ENCODE data around the gene ARCN1. TPM values are rescaled to one million over a fixed set of nuclear protein-coding genes. Genes with fewer than 3 reads are reported as not detected.
A peak's percentile ranks its signal among the peaks of the same experiment; 100 is the strongest.
"Not testable (repeated sequence)": the region's sequence is repeated elsewhere in the genome, so short reads cannot be mapped to it uniquely, and the experiment has no call there.

Gene ARCN1
- total RNA-seq, 5 donors from 2014 or later (not counting 1 experiment from before 2014, with no cell fraction given): 80.6 to 117 (median 111) TPM

DNA sequence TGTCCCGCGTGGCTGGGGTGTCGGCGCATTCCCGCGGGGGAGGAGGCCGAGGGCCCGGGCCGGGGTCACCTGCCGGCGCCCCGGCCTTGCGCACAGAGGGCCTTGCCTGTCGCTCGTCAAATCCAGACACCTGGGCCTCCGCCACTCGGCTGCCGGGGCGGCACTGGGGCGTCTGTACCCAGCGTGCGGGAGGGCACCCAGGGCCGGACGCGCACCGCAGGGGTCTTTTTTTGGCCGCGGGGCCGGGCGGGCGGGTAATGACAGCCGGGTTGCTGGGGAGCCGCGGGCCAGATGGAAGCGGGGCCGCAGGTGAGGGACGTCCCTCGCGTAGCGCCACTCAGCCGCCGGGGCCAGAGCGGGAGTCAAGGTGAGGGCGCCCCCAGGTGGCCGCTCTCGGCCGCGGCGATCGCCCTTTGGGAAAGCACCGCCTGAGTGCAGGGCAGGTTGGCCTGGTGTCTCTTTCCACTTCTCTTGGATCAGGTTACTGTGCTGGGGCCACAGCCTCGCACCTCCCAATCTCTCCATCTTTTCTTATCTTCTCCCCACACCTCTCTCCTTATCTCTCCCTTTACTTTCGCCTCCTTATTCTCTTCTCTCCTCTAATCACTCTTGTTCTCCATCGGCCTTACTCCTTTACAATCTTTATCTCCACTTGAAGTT, 38.7 kb downstream of the ARCN1 start:
- Mint-ChIP-seq H3K4me1 (peaks cover 20 to 31% (median 25%) of the 10 kb centered on the region in 3 donors), H3K36me3 (no peaks in the 10 kb centered on the region), H3K27ac (no peak overlapping the region), H3K4me3 (peak overlapping the region; percentile 61 to 84 (median 68)), H3K27me3 (peaks cover 0 to 18% of the 10 kb centered on the region in 2 donors), H3K9me3 (no peaks in the 10 kb centered on the region)
- no peaks in the 10 kb centered on the region for H3K36me3 ChIP-seq (ENCODE audit: control insufficient read depth in 2 of 2, extremely low read depth in 1 of 2, insufficient read depth in 1 of 2, low read length in 1 of 2)
- no peaks in the 10 kb centered on the region for H3K9me3 ChIP-seq
- ChIA-PET POLR2A (interaction anchor here (0.6 kb wide), 2 partner anchors 28 to 32 kb away, joined by 3 read pairs; no protein-coding TSS in a partner anchor), CTCF (interaction anchor here (0.7 to 3.0 kb wide), 5 partner anchors 10 to 646 kb away, joined by 3 to 23 read pairs (median 4); no protein-coding TSS in a partner anchor)
- peak; percentile 57 to 92 (median 78) for DNase-seq
- H3K27me3 ChIP-seq (replicated peaks in 1 of 2; ENCODE audit: control insufficient read depth in 2 of 2, extremely low read depth in 1 of 2, insufficient read depth in 2 of 2, low read length in 1 of 2): peaks cover 3 to 41% of the 10 kb centered on the region in 2 experiments
- H3K4me1 ChIP-seq (ENCODE audit: control insufficient read depth in 1 of 2, extremely low read depth in 1 of 2, insufficient read depth in 2 of 2, low read length in 2 of 2): peaks cover 14 to 41% of the 10 kb centered on the region in 2 experiments
- no peak overlapping the region for H3K27ac ChIP-seq (ENCODE audit: low read length)
- H3K4me3 ChIP-seq (ENCODE audit: control insufficient read depth in 1 of 2, extremely low read depth in 1 of 2, low read length in 1 of 2): peak overlapping the region; percentile 46 to 49
- WGBS (ENCODE audit: insufficient coverage): 1% methylated on average over 52 of the region's 54 CpGs
- peak; percentile 51 to 63 (median 54) for ATAC-seq (replicated peaks in 1 of 4)

DNA sequence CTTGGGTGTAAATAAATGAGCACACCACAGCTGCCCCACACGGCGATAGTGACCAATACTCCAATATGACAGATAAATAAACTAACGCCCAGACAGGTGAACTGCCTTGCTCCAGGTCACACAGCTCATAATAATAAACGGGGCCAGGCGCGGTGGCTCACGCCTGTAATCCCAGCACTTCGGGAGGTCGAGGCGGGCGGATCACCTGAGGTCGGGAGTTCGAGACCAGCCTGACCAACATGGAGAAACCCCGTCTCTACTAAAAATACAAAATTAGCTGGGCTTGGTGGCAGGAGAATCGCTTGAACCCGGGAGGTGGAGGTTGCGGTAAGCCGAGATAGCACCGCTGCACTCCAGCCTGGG, 39.2 kb downstream of the ARCN1 start:
- Mint-ChIP-seq H3K27me3 (peaks cover 0 to 18% of the 10 kb centered on the region in 2 donors), H3K4me1 (peaks cover 20 to 31% (median 25%) of the 10 kb centered on the region in 3 donors), H3K4me3 (peak overlapping the region; percentile 61 to 84 (median 68))
- not testable (repeated sequence) for H3K9me3 Mint-ChIP-seq; H3K4me3 ChIP-seq (ENCODE audit: control insufficient read depth in 1 of 2, extremely low read depth in 1 of 2, low read length in 1 of 2); H3K27ac ChIP-seq (ENCODE audit: low read length); H3K9me3 ChIP-seq; H3K36me3 ChIP-seq (ENCODE audit: control insufficient read depth in 2 of 2, extremely low read depth in 1 of 2, insufficient read depth in 1 of 2, low read length in 1 of 2); H3K36me3 Mint-ChIP-seq; ATAC-seq (replicated peaks in 1 of 4); DNase-seq; H3K27ac Mint-ChIP-seq
- CTCF ChIA-PET: interaction anchor here (0.7 to 3.0 kb wide), 6 partner anchors 11 to 647 kb away, joined by 3 to 23 read pairs (median 4); no protein-coding TSS in a partner anchor
- WGBS (ENCODE audit: insufficient coverage): 94% methylated on average over 9 of the region's 19 CpGs
- H3K4me1 ChIP-seq (ENCODE audit: control insufficient read depth in 1 of 2, extremely low read depth in 1 of 2, insufficient read depth in 2 of 2, low read length in 2 of 2): peaks cover 14 to 41% of the 10 kb centered on the region in 2 experiments
- H3K27me3 ChIP-seq (replicated peaks in 1 of 2; ENCODE audit: control insufficient read depth in 2 of 2, extremely low read depth in 1 of 2, insufficient read depth in 2 of 2, low read length in 1 of 2): peaks cover 3 to 41% of the 10 kb centered on the region in 2 experiments
- POLR2A ChIA-PET: interaction anchor here (0.6 to 0.7 kb wide), 3 partner anchors 13 to 32 kb away, joined by 3 read pairs; no protein-coding TSS in a partner anchor

DNA sequence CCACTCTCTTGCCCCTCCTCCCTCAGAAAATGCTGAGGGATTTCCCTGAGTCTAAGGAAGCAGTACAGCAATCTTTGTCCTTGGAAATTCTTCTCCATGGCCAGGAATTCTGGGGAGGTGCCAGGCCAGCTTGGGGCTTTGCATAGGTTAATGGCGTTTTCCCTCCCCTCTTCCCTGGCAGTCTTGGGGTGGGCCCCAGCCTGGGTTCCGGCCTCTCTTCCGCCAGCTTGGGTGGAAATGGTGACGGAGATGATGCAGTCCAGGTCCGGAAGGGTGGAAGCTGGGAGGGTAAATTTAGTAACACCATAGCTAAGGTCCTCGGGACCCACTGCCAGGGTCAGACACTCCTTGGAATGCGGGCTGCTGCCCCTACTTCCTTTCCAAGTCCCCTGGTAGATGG, 40.2 kb downstream of the ARCN1 start:
- H3K4me1 ChIP-seq (ENCODE audit: control insufficient read depth in 1 of 2, extremely low read depth in 1 of 2, insufficient read depth in 2 of 2, low read length in 2 of 2): peaks cover 14 to 41% of the 10 kb centered on the region in 2 experiments
- Mint-ChIP-seq H3K27ac (no peak overlapping the region), H3K4me1 (peaks cover 19 to 25% (median 20%) of the 10 kb centered on the region in 3 donors), H3K36me3 (no peaks in the 10 kb centered on the region), H3K27me3 (peaks cover 0 to 18% of the 10 kb centered on the region in 2 donors), H3K4me3 (peak overlapping the region in 1 of 3 donors; percentile 30), H3K9me3 (no peaks in the 10 kb centered on the region)
- ChIA-PET POLR2A (interaction anchor here in 1 of 2 donors (0.7 kb wide), 1 partner anchor 14 kb away, joined by 3 read pairs; no protein-coding TSS in a partner anchor), CTCF (interaction anchor here (0.6 to 3.0 kb wide), 5 partner anchors 17 to 214 kb away, joined by 3 to 23 read pairs (median 4); partner anchors contain the start of gene ARCN1 (in 1 of the 2))
- ATAC-seq (replicated peaks in 1 of 4): no peak
- no peak overlapping the region for H3K27ac ChIP-seq (ENCODE audit: low read length)
- no peaks in the 10 kb centered on the region for H3K36me3 ChIP-seq (ENCODE audit: control insufficient read depth in 2 of 2, extremely low read depth in 1 of 2, insufficient read depth in 1 of 2, low read length in 1 of 2)
- peaks cover 3 to 41% of the 10 kb centered on the region in 2 experiments for H3K27me3 ChIP-seq (replicated peaks in 1 of 2; ENCODE audit: control insufficient read depth in 2 of 2, extremely low read depth in 1 of 2, insufficient read depth in 2 of 2, low read length in 1 of 2)
- H3K9me3 ChIP-seq: no peaks in the 10 kb centered on the region
- no peak overlapping the region for H3K4me3 ChIP-seq (ENCODE audit: control insufficient read depth in 1 of 2, extremely low read depth in 1 of 2, low read length in 1 of 2)
- DNase-seq: no peak
- WGBS (ENCODE audit: insufficient coverage): 70% methylated on average over 2 of the region's 7 CpGs

DNA sequence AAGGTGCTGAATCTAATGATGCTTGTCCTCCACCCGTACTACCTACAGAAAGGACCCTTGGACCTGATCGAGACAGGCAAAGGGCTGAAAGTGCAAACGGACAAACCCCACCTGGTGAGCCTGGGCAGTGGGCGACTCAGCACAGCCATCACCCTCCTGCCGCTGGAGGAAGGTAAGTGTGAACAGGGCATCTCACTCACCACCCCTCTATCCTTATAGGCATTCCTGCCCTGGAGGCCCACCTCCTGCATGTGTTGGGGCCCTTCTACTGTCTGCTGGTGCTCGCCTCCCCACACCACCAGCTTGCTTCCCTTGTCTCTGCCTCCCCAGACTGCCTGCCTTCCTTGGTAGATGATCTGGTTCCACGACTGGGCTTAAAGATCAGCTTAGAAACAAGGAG, 42.3 kb downstream of the ARCN1 start:
- ATAC-seq (replicated peaks in 1 of 4) (no peak), DNase-seq (no peak)
- peaks cover 3 to 35% of the 10 kb centered on the region in 2 experiments for H3K27me3 ChIP-seq (replicated peaks in 1 of 2; ENCODE audit: control insufficient read depth in 2 of 2, extremely low read depth in 1 of 2, insufficient read depth in 2 of 2, low read length in 1 of 2)
- no peak overlapping the region for H3K4me3 Mint-ChIP-seq
- POLR2A ChIA-PET: no interaction called here
- H3K36me3 ChIP-seq (ENCODE audit: control insufficient read depth in 2 of 2, extremely low read depth in 1 of 2, insufficient read depth in 1 of 2, low read length in 1 of 2): no peaks in the 10 kb centered on the region
- peaks cover 2 to 19% of the 10 kb centered on the region in 2 experiments for H3K4me1 ChIP-seq (ENCODE audit: control insufficient read depth in 1 of 2, extremely low read depth in 1 of 2, insufficient read depth in 2 of 2, low read length in 2 of 2)
- H3K9me3 Mint-ChIP-seq: no peaks in the 10 kb centered on the region
- no peak overlapping the region for H3K4me3 ChIP-seq (ENCODE audit: control insufficient read depth in 1 of 2, extremely low read depth in 1 of 2, low read length in 1 of 2)
- 80% methylated on average over 2 of the region's 7 CpGs for WGBS (ENCODE audit: insufficient coverage)
- H3K27ac ChIP-seq (ENCODE audit: low read length): no peak overlapping the region
- no peak overlapping the region for H3K27ac Mint-ChIP-seq
- H3K27me3 Mint-ChIP-seq: peaks cover 2 to 11% of the 10 kb centered on the region in 2 donors
- H3K4me1 Mint-ChIP-seq: peaks cover 8 to 13% (median 10%) of the 10 kb centered on the region in 3 donors
- H3K9me3 ChIP-seq: no peaks in the 10 kb centered on the region
- CTCF ChIA-PET: no interaction called here
- peaks cover 5% of the 10 kb centered on the region for H3K36me3 Mint-ChIP-seq

DNA sequence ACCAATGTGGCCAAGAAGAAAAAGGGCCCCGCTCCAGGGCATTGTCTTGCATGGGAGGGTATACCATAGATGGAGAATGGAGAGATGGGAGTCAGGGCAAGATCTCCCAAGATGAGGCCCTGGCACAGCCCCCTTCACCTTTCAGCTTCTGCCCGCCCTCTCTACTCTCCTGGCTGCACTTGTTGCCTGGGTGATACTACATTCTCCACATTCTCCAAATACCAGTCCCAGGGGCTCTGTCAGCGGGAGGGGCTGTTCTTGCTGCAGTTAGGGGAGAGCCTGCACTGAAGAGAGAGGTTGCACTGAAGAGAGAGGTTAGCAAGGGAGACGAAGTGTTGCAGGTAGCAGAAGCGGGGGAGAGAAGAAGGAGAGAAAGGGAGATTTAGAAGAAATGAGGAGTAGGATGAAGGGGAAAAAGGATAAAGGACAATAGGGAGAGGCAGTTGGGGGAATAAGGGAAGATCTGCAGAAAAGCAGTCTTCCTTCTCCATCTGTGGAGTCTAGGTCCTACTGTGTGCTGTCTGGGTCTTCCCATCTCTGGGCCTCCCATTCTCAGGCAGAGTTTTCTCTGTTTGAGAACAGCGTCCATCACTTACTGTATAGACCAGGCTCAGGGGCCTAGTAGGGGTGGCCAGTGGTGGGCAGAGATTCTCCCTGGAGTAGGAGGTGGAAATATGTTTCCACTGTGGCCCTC, 43.2 kb downstream of the ARCN1 start:
- Histone ChIP-seq H3K27me3 (replicated peaks in 1 of 2; ENCODE audit: control insufficient read depth in 2 of 2, extremely low read depth in 1 of 2, insufficient read depth in 2 of 2, low read length in 1 of 2) (peaks cover 3 to 30% of the 10 kb centered on the region in 2 experiments), H3K36me3 (ENCODE audit: control insufficient read depth in 2 of 2, extremely low read depth in 1 of 2, insufficient read depth in 1 of 2, low read length in 1 of 2) (no peaks in the 10 kb centered on the region), H3K27ac (ENCODE audit: low read length) (no peak overlapping the region), H3K9me3 (no peaks in the 10 kb centered on the region), H3K4me3 (ENCODE audit: control insufficient read depth in 1 of 2, extremely low read depth in 1 of 2, low read length in 1 of 2) (no peak overlapping the region), H3K4me1 (ENCODE audit: control insufficient read depth in 1 of 2, extremely low read depth in 1 of 2, insufficient read depth in 2 of 2, low read length in 2 of 2) (peaks cover 2 to 11% of the 10 kb centered on the region in 2 experiments)
- ATAC-seq (replicated peaks in 1 of 4) (no peak), DNase-seq (no peak)
- Mint-ChIP-seq H3K27me3 (peaks cover 6 to 16% of the 10 kb centered on the region in 2 donors), H3K9me3 (no peaks in the 10 kb centered on the region), H3K36me3 (peaks cover 5% of the 10 kb centered on the region), H3K27ac (no peak overlapping the region), H3K4me3 (no peak overlapping the region), H3K4me1 (peaks cover 5 to 7% (median 7%) of the 10 kb centered on the region in 3 donors)
- ChIA-PET POLR2A (no interaction called here), CTCF (no interaction called here)
- 63% methylated on average over 3 of the region's 6 CpGs for WGBS (ENCODE audit: insufficient coverage)

DNA sequence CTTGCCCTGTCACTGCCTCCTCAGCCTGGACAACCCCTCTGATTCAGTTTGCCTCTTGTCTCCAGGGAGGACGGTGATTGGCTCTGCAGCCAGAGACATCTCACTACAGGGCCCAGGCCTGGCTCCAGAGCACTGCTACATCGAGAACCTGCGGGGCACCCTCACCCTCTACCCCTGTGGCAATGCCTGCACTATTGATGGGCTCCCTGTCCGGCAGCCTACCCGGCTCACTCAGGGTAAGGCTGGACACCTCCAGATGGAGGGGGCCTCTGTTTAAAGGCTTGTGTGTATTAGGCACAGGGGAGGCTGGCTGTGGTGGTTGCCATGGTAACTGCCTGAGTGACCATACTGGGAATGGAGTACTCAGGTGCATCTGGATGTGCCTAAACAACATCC, 43.8 kb downstream of the ARCN1 start:
- ChIA-PET CTCF (no interaction called here), POLR2A (no interaction called here)
- H3K9me3 ChIP-seq: no peaks in the 10 kb centered on the region
- no CpG with 5 or more reads among the region's 5 CpGs for WGBS (ENCODE audit: insufficient coverage)
- no peaks in the 10 kb centered on the region for H3K9me3 Mint-ChIP-seq
- no peak overlapping the region for H3K4me3 Mint-ChIP-seq
- peaks cover 9 to 21% of the 10 kb centered on the region in 2 donors for H3K27me3 Mint-ChIP-seq
- no peak overlapping the region for H3K27ac Mint-ChIP-seq
- peaks cover 5% of the 10 kb centered on the region for H3K36me3 Mint-ChIP-seq
- H3K27ac ChIP-seq (ENCODE audit: low read length): no peak overlapping the region
- H3K27me3 ChIP-seq (replicated peaks in 1 of 2; ENCODE audit: control insufficient read depth in 2 of 2, extremely low read depth in 1 of 2, insufficient read depth in 2 of 2, low read length in 1 of 2): peaks cover 3 to 34% of the 10 kb centered on the region in 2 experiments
- peaks cover 8 to 11% (median 9%) of the 10 kb centered on the region in 3 donors for H3K4me1 Mint-ChIP-seq
- H3K4me1 ChIP-seq (ENCODE audit: control insufficient read depth in 1 of 2, extremely low read depth in 1 of 2, insufficient read depth in 2 of 2, low read length in 2 of 2): peaks cover 2 to 12% of the 10 kb centered on the region in 2 experiments
- ATAC-seq (replicated peaks in 1 of 4) (no peak), DNase-seq (no peak)
- H3K4me3 ChIP-seq (ENCODE audit: control insufficient read depth in 1 of 2, extremely low read depth in 1 of 2, low read length in 1 of 2): no peak overlapping the region
- no peaks in the 10 kb centered on the region for H3K36me3 ChIP-seq (ENCODE audit: control insufficient read depth in 2 of 2, extremely low read depth in 1 of 2, insufficient read depth in 1 of 2, low read length in 1 of 2)
